HCT116 (cell line): ENCODE results near the gene UBQLN4.
A peak's percentile ranks its signal among the peaks of the same experiment; 100 is the strongest.

ENCODE experiments used
- ATF3 ChIP-seq: IDR thresholded peaks from 2 replicates; pipeline ENCODE4 v1.6.1; 2012
- CTCF ChIP-seq, 3 experiments: fragments of 200-600 bp in 1 of 3; sonication (generic) in 1 of 3; IDR thresholded peaks in 2 of 3; conservative IDR thresholded peaks in 1 of 3; 2 replicates each; pipeline ENCODE4 v1.5.1; 2012 to 2017; ENCODE audit warnings: low read depth in 2 of 3, low read length in 2 of 3, antibody characterized with exemption in 1 of 3, borderline replicate concordance in 1 of 3, control low read depth in 1 of 3, mild to moderate bottlenecking in 1 of 3, mixed read lengths in 1 of 3, mixed run types in 1 of 3, moderate library complexity in 1 of 3; ENCODE audit not compliant: insufficient read depth in 1 of 3
- EZH2 ChIP-seq: fragments of 200-600 bp; sonication (generic); IDR thresholded peaks from 2 replicates; pipeline ENCODE4 v1.6.1; 2017; ENCODE audit warnings: antibody characterized with exemption, mixed run types
- EZH2phosphoT487 ChIP-seq: fragments of 200-600 bp; IDR thresholded peaks from 2 replicates; pipeline ENCODE4 v1.6.1; 2018; ENCODE audit warnings: antibody characterized with exemption, borderline replicate concordance
- MAX ChIP-seq: IDR thresholded peaks from 2 replicates; pipeline ENCODE4 v1.6.1; 2012
- POLR2A ChIP-seq: IDR thresholded peaks from 2 replicates; pipeline ENCODE4 v1.7.0; 2011; ENCODE audit warnings: borderline replicate concordance; ENCODE audit not compliant: insufficient read depth, insufficient read length; ENCODE audit errors: extremely low read depth
- POLR2AphosphoS5 ChIP-seq: IDR thresholded peaks from 2 replicates; pipeline ENCODE4 v1.6.1; 2011; ENCODE audit warnings: mild to moderate bottlenecking, low read depth, low read length, moderate library complexity
- RAD21 ChIP-seq: IDR thresholded peaks from 2 replicates; pipeline ENCODE4 v1.6.1; 2012; ENCODE audit warnings: low read depth, mild to moderate bottlenecking
- REST ChIP-seq: IDR thresholded peaks from 2 replicates; pipeline ENCODE4 v1.6.1; 2012; ENCODE audit warnings: low read depth
- SP1 ChIP-seq: IDR thresholded peaks from 2 replicates; pipeline ENCODE4 v1.6.1; 2012; ENCODE audit warnings: low read depth
- TCF7L2 ChIP-seq: IDR thresholded peaks from 2 replicates; pipeline ENCODE4 v1.7.0; 2011; ENCODE audit warnings: borderline replicate concordance, inconsistent platforms; ENCODE audit not compliant: insufficient read depth, insufficient read length; ENCODE audit errors: extremely low read depth
- ZBTB33 ChIP-seq: IDR thresholded peaks from 2 replicates; pipeline ENCODE4 v1.6.1; 2011; ENCODE audit warnings: mild to moderate bottlenecking, low read length, moderate library complexity; ENCODE audit not compliant: insufficient replicate concordance; ENCODE audit errors: extremely low read depth

- TF ChIP-seq CTCF (IDR thresholded peaks at IDR 0.05 in 2 of 3, conservative IDR thresholded peaks at IDR 0.05 in 1 of 3; ENCODE audit: borderline replicate concordance in 1 of 3, insufficient read depth in 1 of 3, low read depth in 2 of 3, low read length in 2 of 3) (peak; percentile 73 to 93 (median 79)), SP1 (no peak), EZH2 (no peak), ZBTB33 (no peak), POLR2A (no peak), MAX (no peak), POLR2AphosphoS5 (no peak), RAD21 (peak; percentile 65), ATF3 (no peak), TCF7L2 (no peak), EZH2phosphoT487 (no peak), REST (no peak)
These were observed 27.7 kb downstream of the UBQLN4 start for GRCh38 chr1:156025876-156026275.
